Measurements from ENCODE around the gene PADI6.

DNA sequence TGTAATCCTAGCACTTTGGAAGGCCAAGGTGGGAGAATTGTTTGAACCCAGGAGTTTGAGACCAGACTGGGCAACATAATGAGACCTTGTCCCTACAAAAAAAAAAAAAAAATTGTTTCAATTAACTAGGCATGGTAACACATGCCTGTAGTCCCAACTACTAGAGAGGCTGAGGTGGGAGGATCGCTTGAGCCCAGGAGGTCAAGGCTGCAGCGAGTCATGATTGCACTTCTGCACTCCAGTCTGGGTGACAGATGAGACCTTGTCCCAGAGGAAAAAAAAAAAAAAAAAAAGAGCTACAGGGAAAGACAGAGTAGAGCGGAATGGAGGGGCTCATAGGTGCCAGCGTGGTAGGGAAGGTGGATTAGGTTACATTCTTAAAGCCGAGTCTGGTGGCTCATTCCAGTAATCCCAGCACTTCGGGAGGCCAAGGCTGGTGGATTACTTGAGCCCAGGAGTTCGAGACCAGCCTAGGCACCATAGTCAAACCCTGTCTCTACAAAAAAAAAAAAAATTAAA is 21.0 kb upstream of the PADI6 start:
- TF ChIP-seq GATA2 (IDR thresholded peaks at IDR 0.05; ENCODE audit: low read depth, low read length) (no peak), GATA3 (IDR thresholded peaks at IDR 0.05; ENCODE audit: low read depth, low read length) (no peak)

Data from SH-SY5Y (cell line).